RWPE2 (cell line): Measurements from ENCODE around the gene CDH16.
A peak's percentile ranks its signal among the peaks of the same experiment; 100 is the strongest.

Source experiments
- ATAC-seq: fragments of 200-7000 bp; cut with Tn5 transposase; 3 replicates; pipeline ENCODE4 v1.9.1; 2021; ENCODE audit warnings: low read depth
- DNase-seq: peaks from one replicate; pipeline ENCODE4 v3.0.0-alpha.2; 2020; ENCODE audit warnings: low spot score
- H3K27ac ChIP-seq: fragments of 450-650 bp; 2 replicates; pipeline ENCODE4 v1.5.1; 2017; ENCODE audit warnings: mild to moderate bottlenecking; ENCODE audit not compliant: poor library complexity, severe bottlenecking
- H3K27me3 ChIP-seq: fragments of 250-450 bp; sonication (Bioruptor Pico); 2 replicates; pipeline ENCODE4 v1.5.1; 2021; ENCODE audit warnings: mild to moderate bottlenecking, moderate library complexity; ENCODE audit not compliant: insufficient read depth, poor library complexity, severe bottlenecking
- H3K36me3 ChIP-seq: fragments of 250-450 bp; sonication (Bioruptor Pico); 2 replicates; pipeline ENCODE4 v1.5.1; 2020; ENCODE audit warnings: low read depth, mild to moderate bottlenecking, moderate library complexity
- H3K4me1 ChIP-seq: fragments of 250-450 bp; sonication (Bioruptor Pico); 2 replicates; pipeline ENCODE4 v1.5.1; 2021; ENCODE audit warnings: mild to moderate bottlenecking, moderate library complexity; ENCODE audit not compliant: insufficient read depth, poor library complexity, severe bottlenecking
- H3K4me3 ChIP-seq: fragments of 250-450 bp; sonication (Bioruptor Pico); 2 replicates; pipeline ENCODE4 v1.5.1; 2021; ENCODE audit warnings: mild to moderate bottlenecking, moderate library complexity; ENCODE audit not compliant: severe bottlenecking
- H3K9me3 ChIP-seq: fragments of 250-450 bp; sonication (Bioruptor Pico); 2 replicates; pipeline ENCODE4 v1.5.1; 2021; ENCODE audit warnings: mild to moderate bottlenecking, moderate library complexity; ENCODE audit not compliant: severe bottlenecking
- TF ChIP-seq, protein P1 (sequence below): fragments of 450-650 bp; IDR thresholded peaks from one replicate; pipeline ENCODE4 v1.5.1; 2017; ENCODE audit warnings: mild to moderate bottlenecking, moderate library complexity; ENCODE audit not compliant: poor library complexity, severe bottlenecking

The CDH16 gene

DNA sequence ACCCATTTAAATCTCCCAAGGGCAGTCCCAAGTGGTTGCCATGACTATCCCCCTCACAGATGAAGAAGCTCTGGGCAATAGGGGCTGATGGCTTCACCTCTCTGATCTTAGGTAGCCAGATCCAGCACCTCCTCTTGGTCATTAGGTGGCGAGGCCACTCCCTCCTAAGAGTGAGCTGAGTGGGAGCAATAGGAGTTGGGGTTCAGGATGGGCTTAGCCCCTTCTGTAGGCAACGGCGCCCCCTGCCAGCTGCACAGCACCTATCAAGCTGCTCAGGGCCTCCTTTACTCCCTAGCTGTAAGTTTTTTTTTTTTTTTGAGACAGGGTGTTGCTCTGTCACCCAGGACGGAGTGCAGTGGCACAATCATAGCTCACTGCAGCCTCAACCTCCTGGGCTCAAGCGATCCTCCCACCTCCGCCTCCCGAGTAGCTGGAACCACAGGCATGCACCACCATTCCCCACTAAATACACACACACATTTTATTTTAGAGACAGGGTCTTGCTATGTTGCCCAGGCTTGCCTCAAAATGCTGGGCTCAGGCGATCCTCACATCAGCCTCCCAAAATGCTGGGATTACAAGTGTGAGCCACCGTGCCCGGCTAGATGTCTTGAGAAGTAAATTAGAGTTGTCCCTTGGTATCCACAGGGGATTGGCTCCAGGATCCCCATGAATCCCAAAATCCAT, 10.2 kb upstream of the CDH16 start:
- peaks cover 20% of the 10 kb centered on the region for H3K27me3 ChIP-seq
- H3K36me3 ChIP-seq = peaks cover 7% of the 10 kb centered on the region; the same call in 1 of the 2 replicates
- ATAC-seq = no peak
- peak overlapping the region; percentile 2 for H3K27ac ChIP-seq
- H3K4me3 ChIP-seq = no peak overlapping the region
- H3K4me1 ChIP-seq = peaks cover 22% of the 10 kb centered on the region
- DNase-seq = no peak
- TF ChIP-seq, protein P1, sequence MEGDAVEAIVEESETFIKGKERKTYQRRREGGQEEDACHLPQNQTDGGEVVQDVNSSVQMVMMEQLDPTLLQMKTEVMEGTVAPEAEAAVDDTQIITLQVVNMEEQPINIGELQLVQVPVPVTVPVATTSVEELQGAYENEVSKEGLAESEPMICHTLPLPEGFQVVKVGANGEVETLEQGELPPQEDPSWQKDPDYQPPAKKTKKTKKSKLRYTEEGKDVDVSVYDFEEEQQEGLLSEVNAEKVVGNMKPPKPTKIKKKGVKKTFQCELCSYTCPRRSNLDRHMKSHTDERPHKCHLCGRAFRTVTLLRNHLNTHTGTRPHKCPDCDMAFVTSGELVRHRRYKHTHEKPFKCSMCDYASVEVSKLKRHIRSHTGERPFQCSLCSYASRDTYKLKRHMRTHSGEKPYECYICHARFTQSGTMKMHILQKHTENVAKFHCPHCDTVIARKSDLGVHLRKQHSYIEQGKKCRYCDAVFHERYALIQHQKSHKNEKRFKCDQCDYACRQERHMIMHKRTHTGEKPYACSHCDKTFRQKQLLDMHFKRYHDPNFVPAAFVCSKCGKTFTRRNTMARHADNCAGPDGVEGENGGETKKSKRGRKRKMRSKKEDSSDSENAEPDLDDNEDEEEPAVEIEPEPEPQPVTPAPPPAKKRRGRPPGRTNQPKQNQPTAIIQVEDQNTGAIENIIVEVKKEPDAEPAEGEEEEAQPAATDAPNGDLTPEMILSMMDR = peak; percentile 16
- H3K9me3 ChIP-seq = no peaks in the 10 kb centered on the region

DNA sequence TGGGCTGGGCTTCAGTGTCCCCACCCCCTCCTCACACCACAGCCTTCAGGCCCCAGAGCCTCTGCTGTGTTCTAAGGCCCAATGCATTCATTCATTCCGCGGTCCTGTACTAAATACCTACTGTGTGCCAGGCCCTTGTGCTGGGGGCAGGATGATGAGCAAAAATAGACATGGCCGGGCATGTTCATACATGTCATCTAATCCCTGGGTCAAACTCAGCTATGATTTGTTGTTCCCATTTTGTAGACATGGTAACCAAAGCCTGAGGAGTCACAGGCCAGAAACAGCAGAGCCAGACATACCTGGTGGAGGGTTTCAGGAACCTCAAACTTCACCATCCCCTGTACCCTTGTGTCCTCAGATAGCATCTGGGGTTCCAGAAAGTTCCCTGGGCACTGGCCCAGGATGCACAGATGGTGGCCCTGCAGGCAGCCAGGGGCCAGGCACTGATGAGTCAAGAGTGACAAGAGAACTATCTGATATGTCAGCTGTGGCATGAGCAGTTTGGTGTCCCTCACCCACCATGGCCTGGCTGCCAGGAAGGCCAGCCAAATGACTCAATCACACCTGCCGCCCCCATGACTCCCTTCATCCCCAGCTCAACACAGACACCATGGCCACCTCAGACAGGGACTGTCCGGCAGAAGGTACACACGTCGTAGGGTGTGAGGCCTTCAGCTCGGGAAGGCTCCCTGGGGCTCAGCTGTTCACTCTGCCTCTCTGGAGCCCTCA, 9.4 kb upstream of the CDH16 start:
- DNase-seq = no peak
- peak overlapping the region; percentile 2 for H3K27ac ChIP-seq

DNA sequence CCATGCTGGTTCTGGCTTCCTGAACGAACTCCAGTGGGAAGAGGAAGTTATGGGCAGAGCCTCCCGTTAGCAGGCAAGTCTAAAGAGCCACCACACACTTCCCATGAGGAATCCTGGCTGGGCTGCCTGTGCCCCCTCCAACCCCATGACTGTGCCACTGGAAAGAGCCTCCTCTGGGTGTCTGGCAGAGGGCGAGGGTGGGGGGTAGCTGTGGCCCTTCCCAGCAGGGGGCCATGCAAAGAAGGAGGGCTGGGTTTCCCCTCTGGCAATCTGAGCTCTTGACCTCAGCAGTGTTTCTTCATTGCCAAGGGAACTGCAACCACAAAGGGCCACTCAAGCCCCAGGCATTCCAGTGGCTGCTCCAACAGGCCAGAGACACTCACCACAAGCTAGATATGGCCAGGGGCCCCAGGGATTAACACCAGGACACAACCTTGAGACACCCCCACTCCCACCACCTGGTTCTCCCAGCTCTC, 8.3 kb upstream of the CDH16 start:
- Histone ChIP-seq H3K9me3 (no peaks in the 10 kb centered on the region), H3K4me3 (no peak overlapping the region), H3K36me3 (0 out of 2 replicates have a peak, but pooled peaks cover 5% of the 10 kb centered on the region), H3K4me1 (peaks cover 18% of the 10 kb centered on the region), H3K27me3 (peaks cover 20% of the 10 kb centered on the region), H3K27ac (no peak overlapping the region)
- TF ChIP-seq, protein P1 = no peak
- DNase-seq = no peak
- ATAC-seq = peak; percentile 56

More for the DNA sequence above, 9.4 kb upstream of the CDH16 start:
- Histone ChIP-seq H3K4me1 (peaks cover 18% of the 10 kb centered on the region), H3K36me3 (peaks cover 7% of the 10 kb centered on the region; the same call in 1 of the 2 replicates), H3K27me3 (peaks cover 20% of the 10 kb centered on the region), H3K9me3 (no peaks in the 10 kb centered on the region), H3K4me3 (no peak overlapping the region)
- ATAC-seq = no peak
- TF ChIP-seq, protein P1 = no peak

DNA sequence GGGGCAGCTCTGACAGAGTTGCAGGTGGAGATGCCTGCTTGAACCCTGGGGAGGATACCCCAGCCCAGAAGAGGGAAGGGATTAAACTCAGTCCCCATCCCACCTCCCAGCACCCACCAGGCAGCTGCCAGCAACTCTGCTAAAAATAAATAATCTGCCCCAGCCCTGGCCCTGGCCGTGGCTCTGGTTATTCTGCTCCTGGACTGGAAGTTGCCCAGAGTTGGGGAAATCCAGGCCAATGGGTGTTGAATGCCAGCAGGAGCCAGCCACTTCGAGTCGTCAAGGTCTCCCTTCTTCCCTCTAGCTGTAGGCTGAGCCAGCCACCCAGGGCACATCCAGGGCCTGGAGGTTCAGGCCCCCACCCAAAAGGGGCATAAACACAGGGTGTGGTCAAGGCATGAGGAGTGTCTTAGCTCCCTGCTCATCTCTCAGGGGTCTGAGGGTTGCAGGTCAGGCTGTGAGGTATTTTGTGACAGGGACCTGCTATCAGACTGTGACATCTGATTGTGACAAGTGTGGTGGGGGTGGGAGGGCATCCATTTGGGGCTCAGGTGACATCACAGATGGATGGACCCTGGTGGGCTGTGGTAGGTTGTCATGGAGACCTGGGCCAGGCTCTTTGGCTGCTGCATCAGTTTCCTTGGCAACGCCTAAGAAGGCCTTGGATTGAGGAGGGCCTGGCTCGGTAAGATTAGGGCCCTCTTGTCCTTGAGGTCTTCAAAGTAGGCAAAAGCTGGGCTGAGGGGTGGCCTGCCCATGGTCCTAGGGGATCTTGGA, 7.7 kb upstream of the CDH16 start:
- Histone ChIP-seq H3K27ac (no peak overlapping the region), H3K27me3 (peaks cover 20% of the 10 kb centered on the region), H3K4me1 (peaks cover 18% of the 10 kb centered on the region), H3K4me3 (no peak overlapping the region), H3K9me3 (no peaks in the 10 kb centered on the region), H3K36me3 (no peaks in the 10 kb centered on the region)
- ATAC-seq (no peak), DNase-seq (no peak)
- TF ChIP-seq, protein P1 = no peak
